Stimulated activated CD8-positive, alpha-beta memory T cell treated with anti-CD3 and anti-CD28 coated beads, Interleukin-7, amount 100 ng/mL, for 48 hours (primary cell): ENCODE data around the gene ACP2.

Source experiments
- DNase-seq, 2 donors: peaks; one replicate each; pipeline ENCODE4 v3.0.0-alpha.2; 2020; ENCODE audit warnings: low read depth in 1 of 2; ENCODE audit errors: extremely low read depth in 1 of 2

Gene ACP2

GRCh38 chr11:47244448-47245350 lies 3.9 kb downstream of the ACP2 start:
- DNase-seq = no peak

- no peak for DNase-seq
These were observed 5.2 kb downstream of the ACP2 start for GRCh38 chr11:47243454-47243853.

- no peak for DNase-seq
These were observed 5.9 kb downstream of the ACP2 start for GRCh38 chr11:47242596-47243192.

- no peak for DNase-seq
These were observed 6.7 kb downstream of the ACP2 start for GRCh38 chr11:47241841-47242301.

- DNase-seq = no peak
These were observed 8.8 kb downstream of the ACP2 start for GRCh38 chr11:47239852-47240251.

- no peak for DNase-seq
These were observed 12.1 kb downstream of the ACP2 start for GRCh38 chr11:47236482-47236881.

GRCh38 chr11:47235163-47235562 lies 13.5 kb downstream of the ACP2 start:
- DNase-seq = no peak

GRCh38 chr11:47234669-47235100 lies 13.9 kb downstream of the ACP2 start:
- no peak for DNase-seq

- no peak for DNase-seq
These were observed 14.5 kb downstream of the ACP2 start for GRCh38 chr11:47233989-47234668.

- DNase-seq = no peak
These were observed 15.6 kb downstream of the ACP2 start for GRCh38 chr11:47233051-47233450.

GRCh38 chr11:47229161-47229560 lies 19.5 kb downstream of the ACP2 start:
- DNase-seq = no peak

GRCh38 chr11:47225552-47226400 lies 22.8 kb downstream of the ACP2 start:
- no peak for DNase-seq

- no peak for DNase-seq
These were observed 25.9 kb downstream of the ACP2 start for GRCh38 chr11:47222696-47223095.

- no peak for DNase-seq
These were observed 28.2 kb downstream of the ACP2 start for GRCh38 chr11:47220401-47220821.

GRCh38 chr11:47216121-47216798 lies 32.4 kb downstream of the ACP2 start:
- peak; percentile 46 to 74 for DNase-seq

- no peak for DNase-seq
These were observed 33.2 kb downstream of the ACP2 start for GRCh38 chr11:47215366-47215910.

- DNase-seq = peak; percentile 61 to 86
These were observed 34.6 kb downstream of the ACP2 start for GRCh38 chr11:47213950-47214565.

GRCh38 chr11:47212938-47213337 lies 35.7 kb downstream of the ACP2 start:
- DNase-seq = no peak

- no peak for DNase-seq
These were observed 40.0 kb downstream of the ACP2 start for GRCh38 chr11:47208628-47209027.
